ENCODE results near the gene ZNF90.

ZNF90 gene

GRCh38 chr19:20164456-20164855 lies 86.7 kb downstream of the ZNF90 start:
- no peak for ATAC-seq

GRCh38 chr19:20165971-20166592 lies 88.3 kb downstream of the ZNF90 start:
- no peak for ATAC-seq
- no peak for TF ChIP-seq GLIS3 (CRISPR knock-in tag; IDR thresholded peaks at IDR 0.05)
- no peak for TF ChIP-seq BACH2 (CRISPR knock-in tag; IDR thresholded peaks at IDR 0.05; ENCODE audit: borderline replicate concordance)
- TF ChIP-seq ZNF8 (CRISPR knock-in tag; IDR thresholded peaks at IDR 0.05): no peak

More at GRCh38 chr19:20164456-20164855, 86.7 kb downstream of the ZNF90 start:
- TF ChIP-seq CSRNP3 (CRISPR knock-in tag; IDR thresholded peaks at IDR 0.05) (no peak), ZFP3 (CRISPR knock-in tag; IDR thresholded peaks at IDR 0.05) (no peak), TCF4 (CRISPR knock-in tag; IDR thresholded peaks at IDR 0.05; ENCODE audit: borderline replicate concordance) (no peak), ISL1 (CRISPR knock-in tag; IDR thresholded peaks at IDR 0.05) (no peak), PATZ1 (CRISPR knock-in tag; IDR thresholded peaks at IDR 0.05; ENCODE audit: borderline replicate concordance) (no peak), SNAI2 (CRISPR knock-in tag; IDR thresholded peaks at IDR 0.05) (no peak), RARB (CRISPR knock-in tag; IDR thresholded peaks at IDR 0.05) (no peak), BACH2 (CRISPR knock-in tag; IDR thresholded peaks at IDR 0.05; ENCODE audit: borderline replicate concordance) (no peak), PPARA (CRISPR knock-in tag; IDR thresholded peaks at IDR 0.05; ENCODE audit: borderline replicate concordance) (no peak), OSR1 (CRISPR knock-in tag; IDR thresholded peaks at IDR 0.05) (no peak), TSHZ2 (CRISPR knock-in tag; IDR thresholded peaks at IDR 0.05) (no peak), POU6F1 (CRISPR knock-in tag; IDR thresholded peaks at IDR 0.05; ENCODE audit: borderline replicate concordance, low read depth) (no peak), ZNF70 (CRISPR knock-in tag; IDR thresholded peaks at IDR 0.05) (no peak), TOX (CRISPR knock-in tag; IDR thresholded peaks at IDR 0.05; ENCODE audit: borderline replicate concordance) (no peak), ZFP30 (CRISPR knock-in tag; IDR thresholded peaks at IDR 0.05) (no peak), ZNF8 (CRISPR knock-in tag; IDR thresholded peaks at IDR 0.05) (no peak), ESRRG (CRISPR knock-in tag; IDR thresholded peaks at IDR 0.05) (no peak), ARNTL (CRISPR knock-in tag; IDR thresholded peaks at IDR 0.05; ENCODE audit: borderline replicate concordance, low read depth) (no peak), GLIS3 (CRISPR knock-in tag; IDR thresholded peaks at IDR 0.05) (no peak)

GRCh38 chr19:20167020-20167644 lies 89.3 kb downstream of the ZNF90 start, which contains the start of gene ZNF486:
Gene ZNF486, plus strand, starts transcription at chr19:20167214. Its CDS starts 117 bp downstream, at chr19:20167331.
- ATAC-seq: peak; percentile 95
- TF ChIP-seq ZNF565 (CRISPR knock-in tag; conservative IDR thresholded peaks at IDR 0.05; ENCODE audit: low read depth): no peak
- TF ChIP-seq ZNF8 (CRISPR knock-in tag; IDR thresholded peaks at IDR 0.05): no peak
- TF ChIP-seq ISL1 (CRISPR knock-in tag; IDR thresholded peaks at IDR 0.05): no peak
- TF ChIP-seq OSR1 (CRISPR knock-in tag; IDR thresholded peaks at IDR 0.05): no peak
- TF ChIP-seq PPARA (CRISPR knock-in tag; IDR thresholded peaks at IDR 0.05; ENCODE audit: borderline replicate concordance): no peak
- TF ChIP-seq RARB (CRISPR knock-in tag; IDR thresholded peaks at IDR 0.05): no peak
- no peak for TF ChIP-seq CSDC2 (CRISPR knock-in tag; IDR thresholded peaks at IDR 0.05)
- no peak for TF ChIP-seq PATZ1 (CRISPR knock-in tag; IDR thresholded peaks at IDR 0.05; ENCODE audit: borderline replicate concordance)
- TF ChIP-seq ZC3H10 (CRISPR knock-in tag; IDR thresholded peaks at IDR 0.05): no peak
- no peak for TF ChIP-seq ARNTL (CRISPR knock-in tag; IDR thresholded peaks at IDR 0.05; ENCODE audit: borderline replicate concordance, low read depth)
- TF ChIP-seq ZNF70 (CRISPR knock-in tag; IDR thresholded peaks at IDR 0.05): no peak
- TF ChIP-seq POU6F1 (CRISPR knock-in tag; IDR thresholded peaks at IDR 0.05; ENCODE audit: borderline replicate concordance, low read depth): no peak
- no peak for TF ChIP-seq ESRRG (CRISPR knock-in tag; IDR thresholded peaks at IDR 0.05)
- TF ChIP-seq GLIS3 (CRISPR knock-in tag; IDR thresholded peaks at IDR 0.05): no peak
- TF ChIP-seq ZFP3 (CRISPR knock-in tag; IDR thresholded peaks at IDR 0.05): no peak
- TF ChIP-seq CSRNP3 (CRISPR knock-in tag; IDR thresholded peaks at IDR 0.05): no peak
- TF ChIP-seq TCF4 (CRISPR knock-in tag; IDR thresholded peaks at IDR 0.05; ENCODE audit: borderline replicate concordance): no peak
- TF ChIP-seq SNAI2 (CRISPR knock-in tag; IDR thresholded peaks at IDR 0.05): no peak

Measured in SK-N-SH treated with all-trans-retinoic acid at 6 μM for 48 hours (cell line).